Activated CD8-positive, alpha-beta T cell treated with anti-CD3 and anti-CD28 coated beads, Interleukin-2, amount 10 ng/mL, durations not matched to agents 7 days and 5 days (primary cell): Measurements from ENCODE around the gene FCMR. TPM values are rescaled to one million over a fixed set of nuclear protein-coding genes. Genes with fewer than 3 reads are reported as not detected.

Experiments
- ATAC-seq: fragments of 150-1000 bp; cut with Tn5 transposase; one replicate; pipeline ENCODE4 v1.10.0; 2021; ENCODE audit warnings: moderate library complexity
- CTCF ChIA-PET: fragments of 350-600 bp; sonication (Branson Sonifier 250); formaldehyde crosslinking; loops from one replicate; lab custom pipeline; 2021; ENCODE audit warnings: antibody characterized with exemption; lab: Charles Lee
- POLR2A ChIA-PET: fragments of 350-600 bp; sonication (Branson Sonifier 250); formaldehyde crosslinking; loops from one replicate; lab custom pipeline; 2021; ENCODE audit warnings: antibody characterized with exemption; lab: Charles Lee
- DNase-seq: peaks from one replicate; pipeline ENCODE4 v3.0.0-alpha.2; 2020
- H3K27ac Mint-ChIP-seq: one replicate; pipeline ENCODE4 v1.8.0; 2021; ENCODE audit warnings: mild to moderate bottlenecking, mixed read lengths
- H3K27me3 Mint-ChIP-seq: one replicate; pipeline ENCODE4 v1.8.0; 2021; ENCODE audit warnings: low read depth, mixed read lengths
- H3K36me3 Mint-ChIP-seq: one replicate; pipeline ENCODE4 v1.8.0; 2021; ENCODE audit warnings: low read depth, mixed read lengths
- H3K4me1 Mint-ChIP-seq: one replicate; pipeline ENCODE4 v1.8.0; 2021; ENCODE audit warnings: low read depth, mixed read lengths
- H3K4me3 Mint-ChIP-seq: one replicate; pipeline ENCODE4 v1.8.0; 2021; ENCODE audit warnings: mild to moderate bottlenecking, mixed read lengths
- H3K9me3 Mint-ChIP-seq: one replicate; pipeline ENCODE4 v1.8.0; 2022; ENCODE audit warnings: mixed read lengths; ENCODE audit not compliant: insufficient read depth
- total RNA-seq, 2 experiments: library from RNA; stranded (reverse); gene quantifications; one replicate each; pipeline ENCODE4 v1.2.3, GENCODE V29; 2021

The FCMR gene
- total RNA-seq, 2 experiments from 2014 or later = 51.5 to 56.8 TPM

DNA sequence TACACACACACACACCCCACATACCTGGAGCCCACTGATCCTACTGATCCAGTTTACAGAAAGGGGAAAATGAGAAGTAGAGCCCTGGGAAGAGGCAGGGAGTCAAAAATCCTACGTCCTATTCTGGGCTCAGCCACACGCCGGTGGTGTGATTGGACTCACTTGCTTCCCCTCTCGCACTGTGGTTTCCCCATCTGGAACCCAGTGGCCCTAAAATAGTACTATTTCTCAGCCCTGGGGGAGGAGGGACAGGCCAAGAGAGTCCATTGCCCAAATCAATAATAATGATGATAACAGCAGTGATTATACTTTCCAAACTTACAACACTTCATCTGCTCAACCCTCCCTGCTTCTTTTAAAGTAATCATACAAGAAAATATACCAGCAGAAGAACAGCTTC lies 27.5 kb upstream of the FCMR start:
- Mint-ChIP-seq H3K27me3 (peaks cover 19% of the 10 kb centered on the region), H3K4me1 (peaks cover 4% of the 10 kb centered on the region), H3K36me3 (no peaks in the 10 kb centered on the region), H3K27ac (no peak overlapping the region), H3K9me3 (peaks cover 5% of the 10 kb centered on the region), H3K4me3 (no peak overlapping the region)
- POLR2A ChIA-PET = no interaction called here
- DNase-seq = no peak
- no peak for ATAC-seq
- CTCF ChIA-PET = interaction anchor here (3.0 to 10.5 kb wide), 2 partner anchors 16 to 33 kb away, joined by 13 to 94 read pairs; no protein-coding TSS in a partner anchor

- Mint-ChIP-seq H3K4me1 (peaks cover 4% of the 10 kb centered on the region), H3K36me3 (no peaks in the 10 kb centered on the region), H3K9me3 (peaks cover 5% of the 10 kb centered on the region), H3K27me3 (peaks cover 31% of the 10 kb centered on the region), H3K4me3 (no peak overlapping the region), H3K27ac (no peak overlapping the region)
- ChIA-PET CTCF (interaction anchor here (0.9 to 10.5 kb wide), 3 partner anchors 14 to 35 kb away, joined by 3 to 94 read pairs (median 7); no protein-coding TSS in a partner anchor), POLR2A (interaction anchor here (0.6 kb wide), 1 partner anchor 222 kb away, joined by 3 read pairs; no protein-coding TSS in a partner anchor)
- no peak for ATAC-seq
- DNase-seq = no peak
Observed at GRCh38 chr1:206947255-206947654, 25.5 kb upstream of the FCMR start.

- ChIA-PET CTCF (interaction anchor here (0.7 to 10.5 kb wide), 5 partner anchors 11 to 36 kb away, joined by 3 to 94 read pairs (median 3); no protein-coding TSS in a partner anchor), POLR2A (no interaction called here)
- H3K4me1 Mint-ChIP-seq = peaks cover 4% of the 10 kb centered on the region
Observed at GRCh38 chr1:206946261-206946660, 24.5 kb upstream of the FCMR start, which contains the start of gene PIGR. Gene PIGR, minus strand, starts transcription at chr1:206946466. Its CDS starts 5,935 bp downstream, at chr1:206940531.

DNA sequence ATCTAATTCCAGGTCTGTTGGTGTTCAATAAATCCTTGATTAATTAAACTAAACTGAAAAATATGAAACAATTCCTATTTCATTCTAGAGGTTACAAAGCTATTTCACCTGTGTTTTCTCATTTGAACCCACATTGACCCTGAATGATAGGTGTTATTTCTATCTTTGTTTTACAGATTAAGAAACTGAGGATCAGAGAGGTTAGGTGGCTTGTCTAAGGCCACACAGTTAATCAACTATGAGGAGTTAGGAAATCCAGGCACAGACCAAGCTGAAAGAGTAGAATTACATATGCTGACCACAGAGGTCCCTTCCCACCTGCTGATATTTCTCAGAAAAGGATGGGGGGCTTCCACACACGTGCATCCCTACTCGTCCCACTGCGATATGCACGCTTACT lies 24.0 kb upstream of the FCMR start:
- Mint-ChIP-seq H3K36me3 (no peaks in the 10 kb centered on the region), H3K9me3 (peaks cover 5% of the 10 kb centered on the region), H3K4me3 (no peak overlapping the region), H3K27me3 (peaks cover 31% of the 10 kb centered on the region), H3K27ac (no peak overlapping the region), H3K4me1 (peaks cover 4% of the 10 kb centered on the region)
- ATAC-seq = no peak
- POLR2A ChIA-PET = interaction anchor here (0.8 kb wide), 1 partner anchor 307 kb away, joined by 3 read pairs; no protein-coding TSS in a partner anchor
- DNase-seq = no peak
- CTCF ChIA-PET = interaction anchor here (0.8 to 10.5 kb wide), 6 partner anchors 12 to 221 kb away, joined by 3 to 94 read pairs (median 3); no protein-coding TSS in a partner anchor

More at GRCh38 chr1:206946261-206946660, 24.5 kb upstream of the FCMR start, which contains the start of gene PIGR:
- Mint-ChIP-seq H3K9me3 (peaks cover 5% of the 10 kb centered on the region), H3K36me3 (no peaks in the 10 kb centered on the region), H3K27ac (no peak within 1 kb of the TSS), H3K27me3 (peaks cover 31% of the 10 kb centered on the region), H3K4me3 (no peak within 1 kb of the TSS)
- DNase-seq (no peak), ATAC-seq (no peak)

GRCh38 chr1:206944703-206945102 lies 23.0 kb upstream of the FCMR start:
- POLR2A ChIA-PET = no interaction called here
- DNase-seq (no peak), ATAC-seq (no peak)
- Mint-ChIP-seq H3K27me3 (peaks cover 28% of the 10 kb centered on the region), H3K4me3 (no peak overlapping the region), H3K4me1 (peaks cover 4% of the 10 kb centered on the region), H3K9me3 (no peaks in the 10 kb centered on the region), H3K27ac (no peak overlapping the region), H3K36me3 (no peaks in the 10 kb centered on the region)
- CTCF ChIA-PET = interaction anchor here (10.5 kb wide), 1 partner anchor 11 kb away, joined by 94 read pairs; no protein-coding TSS in a partner anchor

- Mint-ChIP-seq H3K4me1 (peaks cover 4% of the 10 kb centered on the region), H3K27ac (no peak overlapping the region), H3K4me3 (no peak overlapping the region), H3K27me3 (peaks cover 19% of the 10 kb centered on the region), H3K36me3 (no peaks in the 10 kb centered on the region), H3K9me3 (no peaks in the 10 kb centered on the region)
- POLR2A ChIA-PET = no interaction called here
- DNase-seq = no peak
- ATAC-seq = no peak
- CTCF ChIA-PET = interaction anchor here (0.9 to 10.5 kb wide), 8 partner anchors 8 to 278 kb away, joined by 3 to 94 read pairs (median 3); no protein-coding TSS in a partner anchor
Observed at GRCh38 chr1:206941766-206942418, 20.2 kb upstream of the FCMR start.

DNA sequence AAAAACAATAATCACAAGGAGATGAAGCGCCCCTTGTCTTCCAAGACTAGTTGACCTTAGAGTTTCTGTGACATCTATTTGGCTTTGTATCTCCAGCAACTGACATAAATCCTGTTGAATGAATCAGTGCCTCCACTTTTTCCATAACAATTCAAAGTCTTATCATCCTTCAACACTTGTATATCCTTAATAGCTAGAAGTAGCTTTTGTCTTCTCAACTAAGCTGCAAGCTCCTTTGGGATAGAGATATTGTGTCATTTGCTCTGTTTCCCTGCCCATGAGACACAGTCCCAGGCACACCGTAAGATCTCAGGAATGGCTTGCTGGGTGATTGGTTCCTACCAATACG lies 18.8 kb upstream of the FCMR start:
- Mint-ChIP-seq H3K4me1 (peaks cover 9% of the 10 kb centered on the region), H3K9me3 (no peaks in the 10 kb centered on the region), H3K27ac (no peak overlapping the region), H3K36me3 (no peaks in the 10 kb centered on the region), H3K27me3 (peaks cover 21% of the 10 kb centered on the region), H3K4me3 (no peak overlapping the region)
- ChIA-PET POLR2A (interaction anchor here (1.1 kb wide), 1 partner anchor 15 kb away, joined by 3 read pairs; no protein-coding TSS in a partner anchor), CTCF (interaction anchor here (1.9 to 10.5 kb wide), 2 partner anchors 7 to 65 kb away, joined by 4 to 94 read pairs; no protein-coding TSS in a partner anchor)
- ATAC-seq (no peak), DNase-seq (no peak)

- Mint-ChIP-seq H3K27me3 (peaks cover 19% of the 10 kb centered on the region), H3K36me3 (no peaks in the 10 kb centered on the region), H3K9me3 (no peaks in the 10 kb centered on the region), H3K4me1 (peaks cover 14% of the 10 kb centered on the region), H3K27ac (no peak overlapping the region), H3K4me3 (no peak overlapping the region)
- DNase-seq = no peak
- POLR2A ChIA-PET = interaction anchor here (0.7 to 1.1 kb wide), 2 partner anchors 15 kb away, joined by 3 read pairs; no protein-coding TSS in a partner anchor
- CTCF ChIA-PET = interaction anchor here (0.8 to 10.5 kb wide), 3 partner anchors 7 to 66 kb away, joined by 4 to 94 read pairs (median 4); no protein-coding TSS in a partner anchor
- no peak for ATAC-seq
Observed at GRCh38 chr1:206939841-206940587, 18.3 kb upstream of the FCMR start.

GRCh38 chr1:206939131-206939530 lies 17.4 kb upstream of the FCMR start:
- Mint-ChIP-seq H3K27ac (no peak overlapping the region), H3K27me3 (peaks cover 15% of the 10 kb centered on the region), H3K36me3 (no peaks in the 10 kb centered on the region), H3K9me3 (no peaks in the 10 kb centered on the region), H3K4me3 (no peak overlapping the region), H3K4me1 (peaks cover 11% of the 10 kb centered on the region)
- DNase-seq (no peak), ATAC-seq (no peak)
- ChIA-PET POLR2A (interaction anchor here (0.7 kb wide), 1 partner anchor 14 kb away, joined by 3 read pairs; no protein-coding TSS in a partner anchor), CTCF (interaction anchor here (1.0 to 15.0 kb wide), 3 partner anchors 23 to 67 kb away, joined by 3 to 281 read pairs (median 4); no protein-coding TSS in a partner anchor)

DNA sequence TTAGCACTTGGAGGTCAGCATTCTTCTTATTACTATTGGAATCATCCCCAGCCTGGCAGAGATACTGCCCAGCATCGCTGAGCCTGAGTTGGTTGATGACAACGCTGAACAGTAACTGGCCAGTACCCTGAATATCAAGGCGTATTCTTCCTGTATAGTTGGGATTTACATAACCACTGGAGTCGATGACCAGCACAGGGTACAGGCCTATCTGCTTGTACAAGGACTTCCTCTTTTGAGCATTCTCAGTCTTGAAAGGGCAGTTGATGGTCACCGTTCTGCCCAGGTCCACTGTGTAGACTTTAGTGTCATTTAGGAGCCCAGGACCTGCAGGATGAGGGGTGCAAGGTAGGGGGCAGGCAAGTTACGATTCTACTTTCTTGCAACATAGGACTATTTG lies 15.7 kb upstream of the FCMR start:
- ChIA-PET CTCF (interaction anchor here (2.8 to 15.0 kb wide), 5 partner anchors 8 to 72 kb away, joined by 11 to 281 read pairs (median 89); partner anchors contain the start of genes FCMR, IL20 and PIGR), POLR2A (no interaction called here)
- DNase-seq (no peak), ATAC-seq (no peak)
- no peak overlapping the region for H3K27ac Mint-ChIP-seq
- no peak overlapping the region for H3K4me3 Mint-ChIP-seq
- H3K27me3 Mint-ChIP-seq = peaks cover 4% of the 10 kb centered on the region
- H3K4me1 Mint-ChIP-seq = peaks cover 18% of the 10 kb centered on the region
- H3K9me3 Mint-ChIP-seq = no peaks in the 10 kb centered on the region
- no peaks in the 10 kb centered on the region for H3K36me3 Mint-ChIP-seq

- no peak overlapping the region for H3K4me3 Mint-ChIP-seq
- peak; percentile 77 for ATAC-seq
- peaks cover 34% of the 10 kb centered on the region for H3K4me1 Mint-ChIP-seq
- peak; percentile 64 for DNase-seq
- H3K27me3 Mint-ChIP-seq = peaks cover 2% of the 10 kb centered on the region
- ChIA-PET CTCF (interaction anchor here (0.6 to 15.0 kb wide), 36 partner anchors 9 to 740 kb away, joined by 3 to 281 read pairs (median 5); partner anchors contain the start of genes FCMR, IL20 and PIGR), POLR2A (interaction anchor here (0.6 kb wide), 1 partner anchor 46 kb away, joined by 3 read pairs; no protein-coding TSS in a partner anchor)
- no peak overlapping the region for H3K27ac Mint-ChIP-seq
- no peaks in the 10 kb centered on the region for H3K36me3 Mint-ChIP-seq
- H3K9me3 Mint-ChIP-seq = no peaks in the 10 kb centered on the region
Observed at GRCh38 chr1:206935491-206936067, 13.8 kb upstream of the FCMR start.
